ENCODE data around the gene PDXK. TPM values are rescaled to one million over a fixed set of nuclear protein-coding genes. Genes with fewer than 3 reads are reported as not detected.

The PDXK gene
- total RNA-seq, 3 donors from 2014 or later = 51.5 to 79.2 (median 65.6) TPM

- Histone ChIP-seq H3K27me3 (no peaks in the 10 kb centered on the region), H3K4me1 (no peaks in the 10 kb centered on the region), H3K4me3 (no peak overlapping the region), H3K36me3 (no peaks in the 10 kb centered on the region), H3K9me3 (no peaks in the 10 kb centered on the region), H3K27ac (no peak overlapping the region)
- DNase-seq (ENCODE audit: low spot score in 2 of 2) = no peak
- intact Hi-C loops (cut with DNase I; ENCODE audit: low total_unique reads) = no loop called here
- TF ChIP-seq CTCF (IDR thresholded peaks at IDR 0.05) = no peak
- no peak for TF ChIP-seq POLR2AphosphoS5 (IDR thresholded peaks at IDR 0.05)
- TF ChIP-seq POLR2A (IDR thresholded peaks at IDR 0.05) = no peak
Observed at GRCh38 chr21:43681650-43682049, 37.3 kb upstream of the PDXK start.

GRCh38 chr21:43684424-43684823, 34.5 kb upstream of the PDXK start:
- no peak for DNase-seq (ENCODE audit: low spot score in 2 of 2)
- no peaks in the 10 kb centered on the region for H3K27me3 ChIP-seq
- H3K4me3 ChIP-seq = no peak overlapping the region
- intact Hi-C loops (cut with DNase I; ENCODE audit: low total_unique reads) = loop anchor here (2.0 kb wide), 1 partner anchor 20 kb away; no protein-coding TSS in a partner anchor
- TF ChIP-seq POLR2AphosphoS5 (IDR thresholded peaks at IDR 0.05) (no peak), CTCF (IDR thresholded peaks at IDR 0.05) (no peak), POLR2A (IDR thresholded peaks at IDR 0.05) (no peak)
- peak overlapping the region in 1 of 2 donors; percentile 34 for H3K27ac ChIP-seq
- no peaks in the 10 kb centered on the region for H3K4me1 ChIP-seq
- H3K36me3 ChIP-seq = peaks cover 9% of the 10 kb centered on the region
- no peaks in the 10 kb centered on the region for H3K9me3 ChIP-seq

- peaks cover 9% of the 10 kb centered on the region for H3K36me3 ChIP-seq
- no peaks in the 10 kb centered on the region for H3K27me3 ChIP-seq
- no peak for TF ChIP-seq POLR2AphosphoS5 (IDR thresholded peaks at IDR 0.05)
- no peak for TF ChIP-seq POLR2A (IDR thresholded peaks at IDR 0.05)
- no peak for TF ChIP-seq CTCF (IDR thresholded peaks at IDR 0.05)
- H3K4me3 ChIP-seq = no peak overlapping the region
- no peaks in the 10 kb centered on the region for H3K4me1 ChIP-seq
- no peaks in the 10 kb centered on the region for H3K9me3 ChIP-seq
- DNase-seq (ENCODE audit: low spot score in 2 of 2) = no peak
- no peak overlapping the region for H3K27ac ChIP-seq
- intact Hi-C loops (cut with DNase I; ENCODE audit: low total_unique reads) = no loop called here
Observed at GRCh38 chr21:43686811-43687565, 31.9 kb upstream of the PDXK start.

- TF ChIP-seq POLR2AphosphoS5 (IDR thresholded peaks at IDR 0.05) (no peak), CTCF (IDR thresholded peaks at IDR 0.05) (no peak), POLR2A (IDR thresholded peaks at IDR 0.05) (no peak)
- no peak for DNase-seq (ENCODE audit: low spot score in 2 of 2)
- no peaks in the 10 kb centered on the region for H3K27me3 ChIP-seq
- peaks cover 9% of the 10 kb centered on the region for H3K36me3 ChIP-seq
- no peak overlapping the region for H3K27ac ChIP-seq
- no peaks in the 10 kb centered on the region for H3K4me1 ChIP-seq
- no peaks in the 10 kb centered on the region for H3K9me3 ChIP-seq
- intact Hi-C loops (cut with DNase I; ENCODE audit: low total_unique reads) = no loop called here
- H3K4me3 ChIP-seq = no peak overlapping the region
Observed at GRCh38 chr21:43687566-43688399, 31.1 kb upstream of the PDXK start.

- no peak overlapping the region for H3K4me3 ChIP-seq
- no peak for TF ChIP-seq POLR2AphosphoS5 (IDR thresholded peaks at IDR 0.05)
- no peak for TF ChIP-seq POLR2A (IDR thresholded peaks at IDR 0.05)
- TF ChIP-seq CTCF (IDR thresholded peaks at IDR 0.05) = no peak
- no peaks in the 10 kb centered on the region for H3K4me1 ChIP-seq
- H3K9me3 ChIP-seq = no peaks in the 10 kb centered on the region
- no peak for DNase-seq (ENCODE audit: low spot score in 2 of 2)
- no peak overlapping the region for H3K27ac ChIP-seq
- peaks cover 9% of the 10 kb centered on the region for H3K36me3 ChIP-seq
- intact Hi-C loops (cut with DNase I; ENCODE audit: low total_unique reads) = no loop called here
- H3K27me3 ChIP-seq = no peaks in the 10 kb centered on the region
Observed at GRCh38 chr21:43688906-43689305, 30.0 kb upstream of the PDXK start.

All from breast epithelium (tissue), 4 donors.